ENCODE measurements around the gene BCORL1. TPM values are rescaled to one million over a fixed set of nuclear protein-coding genes. Genes with fewer than 3 reads are reported as not detected.

BCORL1 gene
- total RNA-seq, 1 donor from 2014 or later: 15.0 TPM

- H3K36me3 ChIP-seq: no peaks in the 10 kb centered on the region
- no peak for TF ChIP-seq CTCF (IDR thresholded peaks at IDR 0.05)
- H3K4me3 ChIP-seq: no peak overlapping the region
- no peaks in the 10 kb centered on the region for H3K27me3 ChIP-seq
- intact Hi-C loops (cut with DNase I): no loop called here
- H3K4me1 ChIP-seq: no peaks in the 10 kb centered on the region
- ATAC-seq (no peak), DNase-seq (no peak)
- H3K9me3 ChIP-seq: no peaks in the 10 kb centered on the region
- H3K27ac ChIP-seq: no peak overlapping the region
Measured at GRCh38 chrX:130002541-130002940, 20.1 kb downstream of the BCORL1 start.

GRCh38 chrX:130005089-130005807, 22.8 kb downstream of the BCORL1 start:
- TF ChIP-seq CTCF (IDR thresholded peaks at IDR 0.05): no peak
- DNase-seq (no peak), ATAC-seq (no peak)
- Histone ChIP-seq H3K4me1 (no peaks in the 10 kb centered on the region), H3K9me3 (no peaks in the 10 kb centered on the region), H3K27ac (no peak overlapping the region), H3K4me3 (no peak overlapping the region), H3K36me3 (no peaks in the 10 kb centered on the region), H3K27me3 (no peaks in the 10 kb centered on the region)
- intact Hi-C loops (cut with DNase I): no loop called here

GRCh38 chrX:130009658-130010223, 27.3 kb downstream of the BCORL1 start:
- no peaks in the 10 kb centered on the region for H3K27me3 ChIP-seq
- DNase-seq (no peak), ATAC-seq (no peak)
- no peaks in the 10 kb centered on the region for H3K4me1 ChIP-seq
- intact Hi-C loops (cut with DNase I): no loop called here
- no peaks in the 10 kb centered on the region for H3K9me3 ChIP-seq
- H3K36me3 ChIP-seq: no peaks in the 10 kb centered on the region
- no peak overlapping the region for H3K27ac ChIP-seq
- TF ChIP-seq CTCF (IDR thresholded peaks at IDR 0.05): no peak
- no peak overlapping the region for H3K4me3 ChIP-seq

GRCh38 chrX:130012683-130013082, 30.2 kb downstream of the BCORL1 start:
- no peak overlapping the region for H3K4me3 ChIP-seq
- DNase-seq (no peak), ATAC-seq (no peak)
- no peak overlapping the region for H3K27ac ChIP-seq
- no peaks in the 10 kb centered on the region for H3K9me3 ChIP-seq
- no peaks in the 10 kb centered on the region for H3K36me3 ChIP-seq
- H3K4me1 ChIP-seq: no peaks in the 10 kb centered on the region
- intact Hi-C loops (cut with DNase I): no loop called here
- H3K27me3 ChIP-seq: no peaks in the 10 kb centered on the region
- TF ChIP-seq CTCF (IDR thresholded peaks at IDR 0.05): no peak

- Histone ChIP-seq H3K4me3 (no peak overlapping the region), H3K9me3 (no peaks in the 10 kb centered on the region), H3K27ac (no peak overlapping the region), H3K36me3 (no peaks in the 10 kb centered on the region), H3K27me3 (no peaks in the 10 kb centered on the region), H3K4me1 (no peaks in the 10 kb centered on the region)
- no peak for ATAC-seq
- no peak for TF ChIP-seq CTCF (IDR thresholded peaks at IDR 0.05)
- DNase-seq: no peak
- intact Hi-C loops (cut with DNase I): no loop called here
Measured at GRCh38 chrX:130013661-130014060, 31.2 kb downstream of the BCORL1 start.

Data from upper lobe of right lung (tissue), 1 donor.